K562 (cell line): ENCODE results near the gene PIKFYVE. TPM values are rescaled to one million over a fixed set of nuclear protein-coding genes. Genes with fewer than 3 reads are reported as not detected.
A peak's percentile ranks its signal among the peaks of the same experiment; 100 is the strongest.

Experiments used
- C11orf30 ChIP-seq: fragments of 450-650 bp; IDR thresholded peaks from 2 replicates; pipeline ENCODE4 v1.6.1; 2016; ENCODE audit warnings: low read depth, mild to moderate bottlenecking
- ELF2 ChIP-seq: fragments of 250-450 bp; sonication (Bioruptor Pico); IDR thresholded peaks from 2 replicates; pipeline ENCODE4 v1.5.0; 2021; ENCODE audit warnings: mild to moderate bottlenecking
- GATAD2B ChIP-seq: fragments of 450-650 bp; IDR thresholded peaks from 2 replicates; pipeline ENCODE4 v1.6.1; 2017; ENCODE audit warnings: mild to moderate bottlenecking, borderline replicate concordance
- KAT8 ChIP-seq: fragments of 450-650 bp; IDR thresholded peaks from 2 replicates; pipeline ENCODE4 v1.6.1; 2016; ENCODE audit warnings: low read depth, mild to moderate bottlenecking
- NR2C1 ChIP-seq, 2 experiments: fragments of 450-650 bp; IDR thresholded peaks; 2 replicates each; pipeline ENCODE4 v1.6.1; 2017; ENCODE audit warnings: mild to moderate bottlenecking in 2 of 2, antibody characterized with exemption in 1 of 2, inconsistent platforms in 1 of 2, missing compliant biosample characterization in 1 of 2, missing genetic modification characterization in 1 of 2
- POLR3A ChIP-seq: IDR thresholded peaks from 2 replicates; pipeline ENCODE4 v1.6.1; 2011; ENCODE audit warnings: borderline replicate concordance, mild to moderate bottlenecking, moderate library complexity; ENCODE audit not compliant: insufficient read length, insufficient read depth; ENCODE audit errors: extremely low read depth
- PTRF ChIP-seq: fragments of 450-650 bp; IDR thresholded peaks from 2 replicates; pipeline ENCODE4 v1.6.1; 2016; ENCODE audit warnings: mild to moderate bottlenecking, missing genetic modification characterization, missing compliant biosample characterization
- RAD21 ChIP-seq, 2 experiments: fragments of 250-450 bp in 1 of 2; fragments of 450-650 bp in 1 of 2; sonication (Bioruptor Pico) in 1 of 2; formaldehyde crosslinking in 1 of 2; IDR thresholded peaks in 1 of 2; conservative IDR thresholded peaks in 1 of 2; 2 replicates each; pipeline versions ENCODE4 v1.4.0 to v1.8.0; 2020 to 2022; ENCODE audit warnings: mild to moderate bottlenecking in 2 of 2, moderate library complexity in 1 of 2
- SAP30 ChIP-seq: fragments of 200-600 bp; sonication (generic); IDR thresholded peaks from 2 replicates; pipeline ENCODE4 v1.6.1; 2012; ENCODE audit warnings: borderline replicate concordance, low read depth, mild to moderate bottlenecking, moderate library complexity, low read length, control low read depth, inconsistent platforms; ENCODE audit not compliant: insufficient read depth, poor library complexity, severe bottlenecking
- SIN3A ChIP-seq, 2 experiments: fragments of 150-350 bp in 1 of 2; IDR thresholded peaks; 2 replicates each; pipeline ENCODE4 v1.6.1; 2011 to 2016; ENCODE audit warnings: borderline replicate concordance in 2 of 2, low read depth in 2 of 2, low read length in 2 of 2, mild to moderate bottlenecking in 2 of 2, moderate library complexity in 2 of 2; ENCODE audit not compliant: control insufficient read depth in 1 of 2
- SIN3B ChIP-seq: fragments of 450-650 bp; IDR thresholded peaks from 2 replicates; pipeline ENCODE4 v1.6.1; 2017; ENCODE audit warnings: low read depth, mild to moderate bottlenecking, moderate library complexity
- TAF1 ChIP-seq: IDR thresholded peaks from 2 replicates; pipeline ENCODE4 v1.6.1; 2011; ENCODE audit warnings: mild to moderate bottlenecking, low read length, moderate library complexity; ENCODE audit not compliant: insufficient read depth, control insufficient read depth, severe bottlenecking; ENCODE audit errors: extremely low read depth
- TAF15 ChIP-seq: fragments of 200-400 bp; formaldehyde crosslinking; IDR thresholded peaks from 2 replicates; pipeline ENCODE4 v1.6.1; 2017; ENCODE audit warnings: mild to moderate bottlenecking, low read depth, low read length, moderate library complexity
- ZNF444 ChIP-seq: fragments of 250-450 bp; sonication (Bioruptor Pico); IDR thresholded peaks from 2 replicates; pipeline ENCODE4 v1.4.0; 2020; ENCODE audit warnings: mild to moderate bottlenecking, moderate library complexity
- ZNF696 ChIP-seq: fragments of 250-450 bp; sonication (Bioruptor Pico); conservative IDR thresholded peaks from 2 replicates; pipeline ENCODE4 v1.4.0; 2020; ENCODE audit warnings: mild to moderate bottlenecking, moderate library complexity
- polyA plus RNA-seq, 8 experiments: library from polyadenylated mRNA; depleted of rRNA in 4 of 8; stranded (reverse) in 5 of 8; unstranded in 3 of 8; fragments of >200 nt; fragmentation: Nextera tagmentation in 2 of 8; fragmentation: Illumina TruSeq in 1 of 8; extraction: Ambion mirVana in 2 of 8; extraction: Trizol in 1 of 8; gene quantifications; 2 replicates each; pipeline versions ENCODE4 v1.2.1 to v1.2.3, GENCODE V29; 2011 to 2014; ENCODE audit warnings: inconsistent platforms in 1 of 8, missing spikeins in 1 of 8
- total RNA-seq, 7 experiments: library from RNA; depleted of rRNA in 6 of 7; stranded (reverse); fragments of >200 nt in 6 of 7; fragmentation: Illumina TruSeq in 2 of 7; extraction: Trizol in 2 of 7; gene quantifications; 2 replicates each; pipeline versions ENCODE4 v1.2.1 to v1.2.3, GENCODE V29; 2011 to 2021; ENCODE audit warnings: low replicate concordance in 1 of 7
- TF ChIP-seq, protein P1 (sequence below), 2 experiments: IDR thresholded peaks; 2 replicates each; pipeline ENCODE4 v1.6.1; 2012; ENCODE audit warnings: improper control_type of control experiment in 2 of 2, low read depth in 2 of 2, low read length in 2 of 2, borderline replicate concordance in 1 of 2
- TF ChIP-seq, protein P2 (sequence below): fragments of 450-650 bp; IDR thresholded peaks from 2 replicates; pipeline ENCODE4 v1.6.1; 2016; ENCODE audit warnings: mild to moderate bottlenecking
- TF ChIP-seq, protein P3 (sequence below): IDR thresholded peaks from 2 replicates; pipeline ENCODE4 v1.6.1; 2011; ENCODE audit warnings: borderline replicate concordance, low read depth, mild to moderate bottlenecking, moderate library complexity, low read length; ENCODE audit not compliant: insufficient read depth, poor library complexity, severe bottlenecking

PIKFYVE gene
- total and polyA plus RNA-seq, 9 of the 15 experiments (the other 6 are each of a cell fraction or from before 2014, with no cell fraction given) = 3.6 to 25.6 (median 16.7) TPM

DNA sequence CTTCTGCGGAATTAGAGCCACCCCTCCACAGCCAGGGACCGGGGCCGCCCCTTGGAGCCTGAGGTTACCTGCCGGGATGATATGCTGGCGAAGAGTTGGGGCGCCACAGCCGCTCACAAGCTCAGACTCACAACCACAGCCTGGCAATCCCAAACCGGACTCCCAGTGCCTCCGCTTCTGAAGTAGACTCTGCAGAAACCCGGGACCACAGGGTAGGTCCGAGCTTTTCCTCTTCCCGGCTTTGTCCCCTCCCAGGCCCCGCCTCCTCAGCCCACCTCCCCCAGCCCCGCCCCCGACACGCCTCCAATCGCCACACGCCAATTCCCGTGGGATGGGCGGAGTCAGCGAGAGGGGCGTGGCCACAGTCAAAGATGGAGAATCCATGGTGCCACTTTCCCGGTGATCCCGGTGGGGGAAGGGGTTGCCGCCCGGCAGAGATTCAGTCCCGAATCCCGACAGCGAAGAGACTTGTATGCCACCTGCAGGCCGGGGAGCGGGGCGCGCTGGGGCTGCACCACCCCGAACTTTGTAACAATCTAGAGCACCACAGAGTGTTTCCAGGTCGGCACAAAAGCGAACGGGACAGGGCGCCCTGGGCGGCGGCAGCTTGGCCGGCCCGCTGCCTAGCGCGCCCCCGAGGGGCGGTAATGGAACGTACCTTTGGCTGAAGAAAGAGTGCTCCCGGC is 11.0 kb upstream of the PIKFYVE start, which contains the start of gene IDH1 (continued):
- peak; percentile 41; the same call in 1 of the 2 replicates for TF ChIP-seq NR2C1 (IDR thresholded peaks at IDR 0.05)
- TF ChIP-seq NR2C1 (tag; IDR thresholded peaks at IDR 0.05) = peak; percentile 38; the same call in 1 of the 2 replicates
- peak; percentile 41 for TF ChIP-seq TAF1
- peak; percentile 50 for TF ChIP-seq C11orf30
- peak in 1 of 2 experiments; percentile 51; a peak in 1 of 4 replicates for TF ChIP-seq SIN3A (IDR thresholded peaks at IDR 0.05; ENCODE audit: borderline replicate concordance in 2 of 2, control insufficient read depth in 1 of 2, low read depth in 2 of 2, low read length in 2 of 2)
- TF ChIP-seq POLR3A = no peak
- no peak for TF ChIP-seq ZNF444 (CRISPR knock-in tag)
- TF ChIP-seq ELF2 (CRISPR knock-in tag) = no peak
- no peak for TF ChIP-seq TAF15
- no peak for TF ChIP-seq KAT8
- peak; percentile 67 for TF ChIP-seq SIN3B
- no peak for TF ChIP-seq PTRF (tag)
- peak; percentile 29 for TF ChIP-seq SAP30
- TF ChIP-seq, protein P1, sequence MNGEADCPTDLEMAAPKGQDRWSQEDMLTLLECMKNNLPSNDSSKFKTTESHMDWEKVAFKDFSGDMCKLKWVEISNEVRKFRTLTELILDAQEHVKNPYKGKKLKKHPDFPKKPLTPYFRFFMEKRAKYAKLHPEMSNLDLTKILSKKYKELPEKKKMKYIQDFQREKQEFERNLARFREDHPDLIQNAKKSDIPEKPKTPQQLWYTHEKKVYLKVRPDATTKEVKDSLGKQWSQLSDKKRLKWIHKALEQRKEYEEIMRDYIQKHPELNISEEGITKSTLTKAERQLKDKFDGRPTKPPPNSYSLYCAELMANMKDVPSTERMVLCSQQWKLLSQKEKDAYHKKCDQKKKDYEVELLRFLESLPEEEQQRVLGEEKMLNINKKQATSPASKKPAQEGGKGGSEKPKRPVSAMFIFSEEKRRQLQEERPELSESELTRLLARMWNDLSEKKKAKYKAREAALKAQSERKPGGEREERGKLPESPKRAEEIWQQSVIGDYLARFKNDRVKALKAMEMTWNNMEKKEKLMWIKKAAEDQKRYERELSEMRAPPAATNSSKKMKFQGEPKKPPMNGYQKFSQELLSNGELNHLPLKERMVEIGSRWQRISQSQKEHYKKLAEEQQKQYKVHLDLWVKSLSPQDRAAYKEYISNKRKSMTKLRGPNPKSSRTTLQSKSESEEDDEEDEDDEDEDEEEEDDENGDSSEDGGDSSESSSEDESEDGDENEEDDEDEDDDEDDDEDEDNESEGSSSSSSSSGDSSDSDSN (IDR thresholded peaks at IDR 0.05; ENCODE audit: borderline replicate concordance in 1 of 2, low read depth in 2 of 2, low read length in 2 of 2) = peak; percentile 54 to 66; a peak in 1 of 4 replicates
- TF ChIP-seq, protein P2, sequence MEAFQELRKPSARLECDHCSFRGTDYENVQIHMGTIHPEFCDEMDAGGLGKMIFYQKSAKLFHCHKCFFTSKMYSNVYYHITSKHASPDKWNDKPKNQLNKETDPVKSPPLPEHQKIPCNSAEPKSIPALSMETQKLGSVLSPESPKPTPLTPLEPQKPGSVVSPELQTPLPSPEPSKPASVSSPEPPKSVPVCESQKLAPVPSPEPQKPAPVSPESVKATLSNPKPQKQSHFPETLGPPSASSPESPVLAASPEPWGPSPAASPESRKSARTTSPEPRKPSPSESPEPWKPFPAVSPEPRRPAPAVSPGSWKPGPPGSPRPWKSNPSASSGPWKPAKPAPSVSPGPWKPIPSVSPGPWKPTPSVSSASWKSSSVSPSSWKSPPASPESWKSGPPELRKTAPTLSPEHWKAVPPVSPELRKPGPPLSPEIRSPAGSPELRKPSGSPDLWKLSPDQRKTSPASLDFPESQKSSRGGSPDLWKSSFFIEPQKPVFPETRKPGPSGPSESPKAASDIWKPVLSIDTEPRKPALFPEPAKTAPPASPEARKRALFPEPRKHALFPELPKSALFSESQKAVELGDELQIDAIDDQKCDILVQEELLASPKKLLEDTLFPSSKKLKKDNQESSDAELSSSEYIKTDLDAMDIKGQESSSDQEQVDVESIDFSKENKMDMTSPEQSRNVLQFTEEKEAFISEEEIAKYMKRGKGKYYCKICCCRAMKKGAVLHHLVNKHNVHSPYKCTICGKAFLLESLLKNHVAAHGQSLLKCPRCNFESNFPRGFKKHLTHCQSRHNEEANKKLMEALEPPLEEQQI = peak; percentile 54; the same call in 1 of the 2 replicates
- 0 out of 2 replicates have a peak, but pooled peaks have one; percentile 37 for TF ChIP-seq GATAD2B
- peak; percentile 21 to 31; a peak in 3 of 4 replicates for TF ChIP-seq RAD21 (CRISPR knock-in tag; conservative IDR thresholded peaks at IDR 0.05 in 1 of 2, IDR thresholded peaks at IDR 0.05 in 1 of 2)
- no peak for TF ChIP-seq ZNF696
- TF ChIP-seq, protein P3, sequence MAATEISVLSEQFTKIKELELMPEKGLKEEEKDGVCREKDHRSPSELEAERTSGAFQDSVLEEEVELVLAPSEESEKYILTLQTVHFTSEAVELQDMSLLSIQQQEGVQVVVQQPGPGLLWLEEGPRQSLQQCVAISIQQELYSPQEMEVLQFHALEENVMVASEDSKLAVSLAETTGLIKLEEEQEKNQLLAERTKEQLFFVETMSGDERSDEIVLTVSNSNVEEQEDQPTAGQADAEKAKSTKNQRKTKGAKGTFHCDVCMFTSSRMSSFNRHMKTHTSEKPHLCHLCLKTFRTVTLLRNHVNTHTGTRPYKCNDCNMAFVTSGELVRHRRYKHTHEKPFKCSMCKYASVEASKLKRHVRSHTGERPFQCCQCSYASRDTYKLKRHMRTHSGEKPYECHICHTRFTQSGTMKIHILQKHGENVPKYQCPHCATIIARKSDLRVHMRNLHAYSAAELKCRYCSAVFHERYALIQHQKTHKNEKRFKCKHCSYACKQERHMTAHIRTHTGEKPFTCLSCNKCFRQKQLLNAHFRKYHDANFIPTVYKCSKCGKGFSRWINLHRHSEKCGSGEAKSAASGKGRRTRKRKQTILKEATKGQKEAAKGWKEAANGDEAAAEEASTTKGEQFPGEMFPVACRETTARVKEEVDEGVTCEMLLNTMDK = peak; percentile 19
